Middle frontal gyrus (tissue), 1 donor: ENCODE data around the gene DMXL1.

ENCODE experiments used
- DNase-seq: peaks from one replicate; pipeline ENCODE4 v3.0.0-alpha.2; 2015; ENCODE audit warnings: low spot score; ENCODE audit errors: extremely low spot score

Gene DMXL1

DNA sequence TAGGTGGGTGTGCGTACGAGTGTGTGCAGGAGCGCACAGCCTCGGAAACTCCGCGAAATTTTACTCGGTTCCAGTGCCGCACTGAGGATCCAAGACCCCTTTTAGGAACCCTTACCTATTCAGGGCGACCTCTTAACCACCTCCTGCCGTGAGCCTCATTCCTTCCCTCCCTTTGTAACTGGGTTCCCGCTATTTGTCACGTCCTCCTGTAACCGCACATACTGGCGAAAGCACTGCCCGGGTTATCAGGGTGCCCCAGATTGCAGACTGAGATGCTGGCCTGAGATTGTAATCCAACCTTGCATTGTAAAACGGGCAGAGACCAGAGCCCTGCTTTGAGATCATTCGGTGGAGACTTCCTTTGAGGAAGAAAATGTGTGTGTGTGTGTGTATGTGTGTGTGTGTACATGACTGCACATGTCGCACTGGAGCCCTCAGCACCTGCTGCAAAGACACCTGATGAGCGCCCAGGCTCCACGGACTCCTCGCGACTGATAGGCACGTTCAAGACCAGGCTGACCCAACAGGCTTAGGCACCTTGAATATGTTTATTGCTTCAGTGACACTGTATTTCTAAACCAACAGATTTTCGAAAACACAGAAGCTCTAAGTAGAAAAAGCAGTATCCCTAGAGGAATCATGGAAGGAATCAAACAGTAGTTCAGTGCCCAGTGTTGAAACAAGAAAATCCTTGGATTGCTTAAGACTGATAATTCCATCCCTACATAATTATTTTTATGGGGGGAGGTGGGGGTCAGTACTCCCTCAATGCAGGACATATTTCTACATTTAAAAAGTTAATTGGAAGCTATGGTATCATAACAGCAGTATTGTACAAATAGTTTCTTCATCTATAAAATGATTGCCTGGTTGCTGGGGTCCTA lies 198.4 kb downstream of the DMXL1 start:
- DNase-seq = no peak

DNA sequence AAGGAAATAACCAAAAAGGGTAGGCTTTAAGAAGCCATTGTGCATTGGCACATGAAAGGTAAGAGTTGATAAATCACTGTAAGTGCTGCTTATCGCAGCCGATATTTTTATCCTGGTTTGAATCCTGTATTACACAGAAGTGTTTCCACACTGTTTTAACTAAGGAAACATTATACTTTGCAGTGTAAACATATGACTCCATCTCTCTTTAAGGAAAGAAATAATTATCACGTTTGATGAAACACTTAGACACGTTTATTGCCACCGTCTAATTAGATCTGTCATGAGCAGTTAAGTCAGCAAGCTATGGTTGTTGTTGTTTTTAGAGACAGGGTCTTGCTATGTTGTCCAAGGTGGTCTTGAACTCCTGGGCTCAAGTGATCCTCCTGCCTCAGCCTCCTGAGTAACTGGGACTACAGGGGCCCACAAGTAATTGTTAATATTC lies 199.3 kb downstream of the DMXL1 start:
- DNase-seq = no peak

DNA sequence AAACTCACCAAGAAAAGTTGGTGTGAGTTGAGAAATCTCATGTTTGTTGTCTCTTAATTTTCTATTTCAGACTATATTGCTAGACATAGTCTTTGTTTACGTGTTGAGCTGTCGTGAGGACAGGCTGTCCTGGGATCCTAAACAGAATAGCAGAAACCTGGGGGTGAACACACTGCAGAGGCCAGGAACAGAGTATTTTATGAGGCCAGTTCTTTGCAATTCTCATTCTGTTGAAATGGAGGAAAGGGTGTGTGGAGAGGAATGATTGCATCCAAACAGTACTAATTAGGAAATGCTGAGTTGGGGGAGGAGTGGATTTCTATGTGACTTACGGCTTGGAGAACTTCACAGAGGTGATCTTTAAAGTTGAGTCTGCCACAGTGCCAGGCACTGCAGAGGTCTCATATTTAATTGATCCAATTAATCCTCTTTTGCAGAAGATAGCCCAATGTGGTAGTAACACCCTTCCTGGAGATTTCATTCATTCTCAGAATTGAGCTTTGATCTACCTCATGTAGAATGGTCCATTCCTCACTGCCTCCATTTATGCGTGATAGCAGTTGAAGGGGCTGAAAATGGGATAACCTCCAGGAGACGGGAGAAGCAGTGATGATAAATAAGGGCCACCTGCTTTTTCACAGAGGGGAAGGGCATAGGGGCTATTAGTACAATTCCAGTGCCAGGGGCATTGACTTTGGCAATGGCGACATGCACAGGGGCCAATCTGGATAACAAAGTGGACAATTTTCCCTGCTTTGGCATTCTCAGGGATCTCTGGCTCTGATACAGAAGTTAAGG lies 200.3 kb downstream of the DMXL1 start:
- DNase-seq = no peak

DNA sequence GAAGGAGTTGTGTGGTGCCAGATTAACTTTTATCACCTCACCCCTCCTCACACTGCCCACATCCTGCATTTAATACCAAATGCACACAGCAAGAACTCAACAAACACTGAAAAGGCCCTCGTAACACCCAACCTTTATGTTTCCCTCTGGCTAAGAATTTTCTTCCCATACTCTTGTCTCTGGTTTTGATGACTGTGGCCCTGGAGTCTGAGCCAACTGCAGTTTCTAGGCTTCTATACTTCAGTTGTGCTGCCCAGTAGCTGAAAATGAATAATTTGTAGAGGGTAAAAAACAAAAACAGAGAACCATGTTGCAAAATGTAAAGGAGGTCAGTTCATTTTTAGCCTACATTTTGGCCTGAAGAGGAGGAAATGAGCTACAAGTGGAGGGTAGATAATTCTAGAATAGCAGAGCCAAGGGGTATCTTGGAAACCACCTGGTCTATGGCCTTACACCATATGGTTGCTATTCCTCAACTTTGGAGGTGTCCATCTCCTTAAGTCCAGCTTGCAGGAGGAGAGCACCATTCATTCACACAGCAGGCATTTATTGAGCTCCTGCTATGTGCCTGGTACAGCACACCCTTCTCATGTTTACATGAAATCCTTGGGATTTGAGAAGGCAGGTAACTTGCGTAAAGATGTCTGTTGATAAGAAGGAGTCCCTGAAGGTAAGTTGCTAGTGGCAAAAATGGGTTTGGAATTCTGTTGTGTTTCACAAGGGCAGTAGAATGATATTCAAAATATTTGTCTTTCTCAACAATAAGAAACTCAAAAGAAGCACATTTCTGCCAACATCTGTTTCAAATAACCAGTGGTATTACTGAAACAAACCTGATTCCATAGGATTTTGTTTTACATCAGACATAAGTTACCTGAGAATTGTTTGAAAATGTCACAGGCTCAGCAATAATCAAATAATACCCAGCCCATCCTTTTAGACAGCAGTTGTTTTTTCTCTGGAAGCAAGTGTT lies 201.2 kb downstream of the DMXL1 start:
- no peak for DNase-seq

DNA sequence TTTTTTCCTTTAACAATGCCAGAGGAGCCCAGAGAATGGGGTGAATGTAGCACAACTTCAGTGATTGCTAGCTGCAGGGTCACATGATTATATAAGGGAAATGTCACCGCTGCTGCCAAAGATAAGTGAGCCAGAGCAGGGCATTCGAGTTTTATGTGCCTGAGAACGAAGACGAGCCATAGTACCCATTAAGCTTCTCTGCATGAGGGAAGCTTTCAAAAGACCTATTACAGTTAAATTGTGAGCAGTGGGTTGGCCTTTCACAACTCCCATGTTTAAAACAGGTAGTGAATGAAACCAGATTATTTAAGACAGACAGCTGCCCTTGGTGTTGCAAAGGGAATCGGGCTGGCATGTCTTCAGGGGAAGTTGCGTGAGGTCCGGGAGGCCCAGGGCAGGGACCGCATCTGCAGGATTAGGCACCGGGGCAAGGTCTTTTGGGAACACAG lies 202.5 kb downstream of the DMXL1 start:
- no peak for DNase-seq

DNA sequence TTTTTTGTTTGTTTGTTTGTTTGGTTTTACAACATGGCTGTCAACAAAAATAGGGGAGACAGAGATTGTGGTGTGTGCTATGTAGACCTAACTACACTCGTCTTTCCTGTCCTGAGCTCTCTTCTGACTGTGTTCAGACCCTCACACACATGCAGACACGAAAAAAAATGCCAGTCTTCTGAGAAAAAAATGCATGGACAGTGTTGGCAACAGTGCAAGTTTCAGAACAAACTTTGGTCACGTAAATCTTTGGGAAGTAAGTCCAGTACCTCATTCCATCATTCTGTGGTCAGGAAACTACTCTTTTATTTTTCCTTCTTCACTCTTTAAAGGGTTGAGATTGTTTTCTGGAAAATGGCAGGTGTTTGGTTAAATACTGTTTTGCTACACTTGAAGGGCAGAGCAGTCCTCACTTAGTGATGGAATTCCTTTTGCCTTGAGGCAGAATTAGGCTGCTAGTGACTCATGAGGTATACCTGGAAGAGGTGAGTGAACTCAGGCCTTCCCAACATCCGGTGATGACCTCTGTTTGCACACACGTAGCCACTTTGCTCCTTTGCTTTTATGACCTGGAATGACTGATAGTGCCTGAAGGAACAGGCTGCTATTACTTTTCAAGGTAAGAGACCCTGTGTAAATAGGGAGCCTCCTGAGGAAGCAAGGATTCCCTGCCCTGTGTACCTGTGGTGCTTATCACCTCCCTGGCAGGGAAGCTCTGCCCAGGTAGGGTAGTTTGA lies 203.3 kb downstream of the DMXL1 start:
- DNase-seq = no peak

DNA sequence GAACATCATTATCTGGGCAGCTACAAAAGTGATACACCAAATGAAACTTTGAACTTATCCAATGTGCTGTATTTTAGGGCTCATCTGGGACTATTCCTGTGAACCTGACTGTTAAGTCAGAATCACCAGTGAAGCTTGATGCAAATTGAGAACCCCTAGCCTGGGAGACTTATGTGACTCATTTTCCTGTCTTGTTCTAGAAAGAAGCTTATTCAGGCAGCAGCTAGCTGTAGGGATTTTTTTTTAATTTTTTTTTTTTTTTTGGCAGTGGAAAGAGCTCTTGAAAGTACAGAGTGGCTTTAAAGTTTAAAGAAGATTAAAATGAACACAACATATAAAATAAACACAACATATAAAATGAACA lies 203.9 kb downstream of the DMXL1 start:
- DNase-seq = no peak

DNA sequence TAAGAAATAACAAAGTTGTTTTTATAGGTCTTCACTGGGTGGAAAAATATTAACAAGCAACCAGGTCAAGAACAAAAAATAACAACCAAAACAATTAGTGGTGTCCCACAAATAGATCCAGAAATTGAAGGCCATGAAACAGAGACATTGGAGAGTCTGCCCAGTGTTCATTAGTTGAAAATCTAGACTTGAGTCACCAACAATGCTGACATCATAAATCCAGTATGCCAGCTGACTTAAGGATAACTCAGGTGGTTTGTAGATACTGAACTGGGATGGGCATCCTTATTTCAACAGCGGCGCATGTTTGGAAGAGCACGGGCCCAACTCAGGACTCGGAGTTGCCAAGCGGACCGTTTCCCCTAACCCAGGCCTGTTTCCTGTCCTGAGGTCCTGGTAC lies 204.3 kb downstream of the DMXL1 start:
- no peak for DNase-seq

DNA sequence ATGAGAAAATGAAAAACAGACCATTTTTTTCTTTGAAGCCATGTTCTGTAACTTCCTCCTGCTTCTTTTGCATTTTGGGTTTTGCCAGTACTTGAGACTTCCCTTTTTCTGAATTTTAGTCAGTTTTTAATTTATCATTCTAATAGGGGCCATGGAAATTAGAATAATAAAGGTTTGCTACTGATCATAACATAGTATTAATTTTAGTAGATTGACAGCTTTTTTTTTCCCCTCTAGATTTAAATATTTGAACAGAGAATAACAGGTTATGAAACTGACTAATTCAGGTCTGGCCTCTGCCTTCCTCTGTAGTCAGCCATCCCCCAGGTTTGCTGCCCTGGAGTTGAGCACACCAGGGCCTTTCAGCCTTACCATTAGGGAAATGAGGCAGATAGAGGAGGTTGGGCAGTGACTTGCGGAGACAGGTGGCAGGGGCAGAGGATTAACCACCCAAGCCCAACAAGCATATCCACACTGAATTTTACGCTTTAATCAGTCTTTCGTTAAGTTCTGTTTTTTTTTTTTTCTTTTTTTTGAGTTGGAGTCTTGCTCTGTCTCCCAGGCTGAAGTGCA lies 204.8 kb downstream of the DMXL1 start:
- DNase-seq = no peak

DNA sequence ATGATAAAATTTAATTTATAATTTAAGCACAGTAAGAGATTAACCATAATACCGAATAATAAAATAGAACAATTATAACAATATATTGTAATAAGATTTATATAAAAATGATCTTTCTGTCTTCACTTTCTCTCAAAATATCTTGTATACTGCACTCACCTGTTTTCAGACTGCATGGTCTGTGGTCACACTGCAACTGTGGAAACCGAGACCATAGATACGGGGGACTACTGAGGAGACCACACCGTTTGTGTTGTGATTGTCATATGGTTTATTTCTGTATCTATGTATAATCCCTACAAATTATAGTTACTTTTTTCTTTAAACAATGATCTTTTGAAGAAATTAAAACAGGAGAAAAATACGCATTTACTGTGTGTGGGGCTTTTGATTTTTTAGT lies 206.1 kb downstream of the DMXL1 start:
- DNase-seq = no peak

DNA sequence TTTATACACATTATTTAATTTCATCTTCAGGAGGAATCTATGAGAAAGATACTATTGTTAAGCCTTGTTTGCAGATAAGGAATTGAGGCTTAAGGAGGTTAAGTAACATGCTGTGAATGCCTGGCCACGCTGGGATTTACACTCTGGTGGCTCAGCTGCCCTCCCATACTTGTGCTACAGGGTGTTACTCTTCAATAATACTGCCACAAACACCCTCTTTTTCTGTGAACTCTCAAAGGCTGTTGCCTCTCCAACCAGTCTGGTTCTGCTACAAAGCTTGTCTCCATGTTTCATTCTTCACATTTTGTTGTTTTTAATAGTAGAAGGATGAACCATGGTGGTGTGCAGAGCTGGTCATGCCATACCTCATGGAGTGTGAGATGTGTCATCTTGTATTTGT lies 208.2 kb downstream of the DMXL1 start:
- DNase-seq = no peak

DNA sequence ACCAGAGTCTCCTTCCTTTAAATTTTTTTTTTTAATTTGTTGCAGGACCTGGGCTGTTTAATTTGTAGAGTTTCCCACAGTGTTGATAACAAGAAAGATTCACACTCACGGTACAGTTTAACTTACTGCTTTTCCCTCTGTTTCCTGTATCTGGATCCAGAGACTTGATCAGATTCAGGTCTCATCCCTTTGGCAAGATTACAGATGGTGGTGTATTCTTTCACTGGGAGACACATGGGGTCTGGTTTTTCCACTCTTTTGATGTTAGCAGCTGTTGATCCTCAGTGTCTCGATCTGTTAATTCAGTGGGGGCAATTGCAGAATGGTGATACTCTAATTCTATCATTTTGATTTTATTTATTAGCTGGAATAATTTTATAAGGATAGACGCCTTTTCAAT lies 209.5 kb downstream of the DMXL1 start:
- no peak for DNase-seq

DNA sequence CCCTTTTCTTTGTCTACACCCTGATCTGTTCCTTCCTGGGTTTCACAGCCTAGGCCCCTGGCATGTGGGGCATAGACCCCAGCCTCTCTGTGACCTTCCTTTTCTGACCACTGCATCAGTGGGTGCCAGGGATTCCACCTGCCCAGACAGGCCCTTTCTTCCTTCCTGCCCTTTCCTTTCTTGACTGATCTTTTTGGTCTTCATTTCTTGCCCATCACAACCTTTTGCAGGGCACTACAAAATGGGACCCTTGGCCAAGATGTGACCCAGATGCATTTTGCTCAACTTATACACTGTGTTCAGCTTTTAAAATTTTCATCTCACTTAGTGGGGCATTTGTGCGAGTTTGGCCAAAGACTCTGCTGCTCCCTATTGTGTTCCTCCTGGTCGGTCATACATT lies 211.7 kb downstream of the DMXL1 start:
- no peak for DNase-seq

DNA sequence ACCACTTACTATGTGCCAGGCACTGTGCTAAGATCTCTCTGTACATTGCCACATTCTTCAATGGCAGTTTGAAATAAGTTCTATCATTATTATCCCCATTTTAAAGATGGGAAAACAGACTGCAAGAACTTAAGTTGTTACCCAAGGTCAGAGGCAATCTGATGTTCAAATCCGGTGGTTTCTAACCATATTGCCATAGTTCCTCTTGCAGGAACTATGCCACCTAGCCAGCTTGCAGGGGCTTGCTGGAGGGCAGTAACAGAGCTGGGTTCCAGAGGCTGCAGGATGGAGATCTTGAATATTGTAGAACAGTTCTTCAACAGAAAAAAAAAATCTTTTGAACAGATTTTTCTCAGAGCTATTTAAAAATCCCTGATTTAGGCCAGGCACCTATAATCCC lies 213.1 kb downstream of the DMXL1 start:
- no peak for DNase-seq

DNA sequence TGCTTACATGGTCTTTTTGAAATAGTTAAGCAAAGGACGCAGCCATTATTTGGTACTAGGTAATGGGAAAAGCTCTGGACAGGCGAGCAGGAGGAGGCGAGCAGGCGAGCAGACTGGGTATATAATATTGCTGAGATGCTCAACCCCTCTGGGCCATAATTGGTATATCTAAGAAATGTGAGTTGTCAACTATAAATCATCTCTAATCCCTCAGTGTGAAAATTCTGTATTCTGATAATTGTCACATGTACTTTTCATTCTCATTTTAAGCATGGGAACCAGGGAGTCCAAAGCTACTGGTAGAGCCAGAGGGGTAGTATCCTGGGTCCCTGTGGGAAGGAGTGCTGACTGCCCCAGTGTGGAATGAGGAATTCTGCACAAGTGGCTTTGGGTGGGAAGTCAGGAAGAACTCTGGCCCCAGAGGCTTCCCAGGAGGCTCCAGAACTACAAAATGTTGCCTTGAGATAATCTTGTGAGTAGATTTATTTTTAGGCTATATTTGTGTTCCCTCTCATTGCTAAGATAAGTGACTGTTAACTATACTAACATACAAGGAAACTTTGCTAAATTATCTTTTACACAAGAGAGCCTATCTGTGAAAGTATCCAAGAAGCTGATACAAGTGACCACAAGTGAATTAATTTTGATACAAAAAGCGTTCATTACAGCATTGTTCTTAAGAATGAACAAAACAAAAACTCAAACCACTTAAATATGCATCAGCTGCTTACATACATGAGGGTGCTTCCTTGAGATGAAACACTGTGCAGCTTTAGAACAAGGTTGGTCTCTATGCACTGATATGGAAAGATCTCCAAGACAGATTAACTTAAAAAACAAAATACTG lies 214.4 kb downstream of the DMXL1 start:
- DNase-seq = no peak

DNA sequence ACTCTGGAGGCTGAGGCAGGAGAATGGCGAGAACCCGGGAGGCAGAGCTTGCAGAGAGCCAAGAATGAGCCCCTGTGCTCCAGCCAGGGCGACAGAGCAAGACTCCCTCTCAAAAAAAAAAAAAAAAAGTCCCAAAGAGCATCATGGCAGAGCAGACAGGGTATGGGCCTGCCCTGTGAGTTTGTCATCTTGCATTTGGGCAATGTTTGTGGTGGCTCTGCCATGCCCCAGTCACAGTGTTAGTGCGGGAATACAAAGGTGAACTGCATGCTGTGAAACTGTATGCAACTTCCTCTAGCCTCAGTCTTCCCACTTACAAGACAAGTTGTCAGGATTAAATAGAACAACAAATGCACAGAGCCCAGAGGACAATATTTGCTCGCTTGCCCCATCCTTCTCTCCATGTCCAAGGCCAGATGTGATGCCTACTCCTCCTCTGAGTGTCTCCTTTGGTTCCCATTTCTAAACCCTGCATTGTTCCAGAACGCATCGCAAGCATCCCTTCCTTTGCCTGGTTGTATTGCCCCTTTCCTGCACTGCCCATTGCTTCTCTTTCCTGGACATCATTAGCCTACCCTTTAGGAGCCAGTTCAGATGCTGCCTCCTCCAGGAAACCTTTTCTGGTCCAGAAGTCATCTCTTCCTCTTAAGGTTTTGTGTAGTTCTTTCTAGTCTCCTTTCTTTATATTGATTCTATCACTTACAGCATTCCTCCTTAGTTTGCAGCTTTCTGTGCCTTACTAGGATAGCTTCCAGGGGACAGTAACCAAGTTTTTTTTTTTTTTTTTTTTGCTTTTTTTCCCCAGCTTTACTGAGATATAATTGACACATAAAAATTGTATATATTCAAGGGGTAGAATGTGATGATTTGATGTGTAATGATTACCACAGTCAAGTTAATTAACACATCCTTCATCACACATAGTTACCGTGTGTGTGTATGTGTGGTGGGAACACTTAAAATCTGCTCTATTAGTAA lies 215.9 kb downstream of the DMXL1 start:
- no peak for DNase-seq

DNA sequence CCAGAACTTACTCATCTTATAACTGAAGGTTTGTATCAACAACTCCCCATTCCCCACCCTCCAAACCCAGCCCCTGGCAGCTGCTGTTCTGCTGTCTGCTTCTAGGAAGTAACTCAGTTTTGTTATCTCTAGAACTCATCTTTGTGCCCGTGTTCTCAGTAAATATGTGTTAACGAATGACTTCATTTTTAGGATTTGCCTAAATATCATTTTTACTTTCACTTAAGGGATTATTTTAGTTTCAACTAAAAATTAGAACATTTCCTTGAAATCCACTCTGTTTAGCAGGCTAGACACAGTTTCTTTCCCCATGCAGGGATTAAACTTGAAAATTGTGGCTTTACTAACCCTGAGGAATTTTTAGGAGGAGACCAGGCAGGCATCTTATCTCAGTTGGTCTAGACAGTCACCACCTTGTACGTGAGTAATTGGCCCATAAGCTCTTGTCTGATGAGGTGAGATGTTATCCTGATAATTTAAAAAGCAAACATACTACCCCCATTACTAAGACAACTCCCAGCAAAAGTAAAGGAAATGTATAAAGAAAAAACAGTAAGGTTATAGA lies 216.7 kb downstream of the DMXL1 start:
- DNase-seq = no peak
